Ascending aorta (tissue), 2 donors: Measurements from ENCODE around the gene SLC25A45. TPM values are rescaled to one million over a fixed set of nuclear protein-coding genes. Genes with fewer than 3 reads are reported as not detected.

Source experiments
- DNase-seq, 2 donors: peaks; one replicate each; pipeline ENCODE4 v3.0.0-alpha.2; 2019; ENCODE audit warnings: low spot score in 2 of 2
- H3K27ac ChIP-seq, 2 donors: fragments of 200-600 bp; sonication (generic); one replicate each; pipeline ENCODE4 v1.5.1; 2016 to 2017; ENCODE audit warnings: mild to moderate bottlenecking in 1 of 2
- H3K27me3 ChIP-seq: fragments of 200-600 bp; sonication (generic); one replicate; pipeline ENCODE4 v1.5.1; 2017
- H3K36me3 ChIP-seq, 2 donors: fragments of 200-600 bp; sonication (generic); one replicate each; pipeline ENCODE4 v1.5.1; 2016
- H3K4me1 ChIP-seq, 2 donors: fragments of 200-600 bp; sonication (generic); one replicate each; pipeline ENCODE4 v1.5.1; 2016 to 2017; ENCODE audit warnings: mild to moderate bottlenecking in 1 of 2
- H3K4me3 ChIP-seq, 2 donors: fragments of 200-600 bp; sonication (generic); one replicate each; pipeline ENCODE4 v1.5.1; 2016 to 2017; ENCODE audit warnings: mild to moderate bottlenecking in 1 of 2
- H3K9me3 ChIP-seq, 2 donors: fragments of 200-600 bp; sonication (generic); one replicate each; pipeline ENCODE4 v1.5.1; 2016
- intact Hi-C: fragments of 100-400 bp; cut with DNase I; formaldehyde crosslinking; loops from one replicate; pipeline ENCODE4 v1.15.1; 2023
- total RNA-seq: library from RNA; depleted of rRNA; stranded (reverse); fragments of >200 nt; gene quantifications from one replicate; pipeline ENCODE4 v1.1.0, GENCODE V29; 2016
- TF ChIP-seq, protein P1 (sequence below), 3 experiments: fragments of 200-600 bp in 2 of 3; fragments of 450-650 bp in 1 of 3; sonication (generic) in 2 of 3; IDR thresholded peaks; one replicate each; pipeline ENCODE4 v1.5.1; 2016 to 2019; ENCODE audit warnings: antibody characterized with exemption in 3 of 3, mild to moderate bottlenecking in 1 of 3, moderate library complexity in 1 of 3

The SLC25A45 gene
- total RNA-seq, 1 donor from 2014 or later: 11.4 TPM

DNA sequence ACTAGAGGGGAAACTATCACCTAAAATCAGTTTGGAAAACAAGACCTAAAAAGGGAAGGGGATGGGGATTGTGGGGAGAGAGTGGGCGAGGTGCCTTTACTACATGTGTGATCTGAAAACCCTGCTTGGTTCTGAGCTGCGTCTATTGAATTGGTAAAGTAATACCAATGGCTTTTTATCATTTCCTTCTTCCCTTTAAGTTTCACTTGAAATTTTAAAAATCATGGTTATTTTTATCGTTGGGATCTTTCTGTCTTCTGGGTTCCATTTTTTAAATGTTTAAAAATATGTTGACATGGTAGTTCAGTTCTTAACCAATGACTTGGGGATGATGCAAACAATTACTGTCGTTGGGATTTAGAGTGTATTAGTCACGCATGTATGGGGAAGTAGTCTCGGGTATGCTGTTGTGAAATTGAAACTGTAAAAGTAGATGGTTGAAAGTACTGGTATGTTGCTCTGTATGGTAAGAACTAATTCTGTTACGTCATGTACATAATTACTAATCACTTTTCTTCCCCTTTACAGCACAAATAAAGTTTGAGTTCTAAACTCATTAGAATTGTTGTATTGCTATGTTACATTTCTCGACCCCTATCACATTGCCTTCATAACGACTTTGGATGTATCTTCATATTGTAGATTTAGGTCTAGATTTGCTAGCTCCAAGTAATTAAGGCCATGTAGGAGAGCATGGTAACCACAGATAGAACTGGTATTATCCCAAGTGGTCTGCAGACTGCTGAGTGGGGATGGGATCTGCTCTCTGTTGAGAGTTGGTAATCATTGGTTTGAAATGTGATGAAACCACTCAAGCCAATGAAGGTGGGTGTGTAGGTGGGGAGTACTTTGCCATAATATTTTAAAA, 43.8 kb upstream of the SLC25A45 start:
- Histone ChIP-seq H3K9me3 (no peaks in the 10 kb centered on the region), H3K27ac (peak overlapping the region; percentile 97 to 99), H3K27me3 (no peaks in the 10 kb centered on the region), H3K4me1 (peaks cover 4 to 14% of the 10 kb centered on the region in 2 donors), H3K36me3 (peaks cover 37 to 56% of the 10 kb centered on the region in 2 donors), H3K4me3 (peak overlapping the region; percentile 56 to 80)
- DNase-seq: peak in 1 of 2 donors; percentile 54
- intact Hi-C loops: no loop called here
- TF ChIP-seq, protein P1, sequence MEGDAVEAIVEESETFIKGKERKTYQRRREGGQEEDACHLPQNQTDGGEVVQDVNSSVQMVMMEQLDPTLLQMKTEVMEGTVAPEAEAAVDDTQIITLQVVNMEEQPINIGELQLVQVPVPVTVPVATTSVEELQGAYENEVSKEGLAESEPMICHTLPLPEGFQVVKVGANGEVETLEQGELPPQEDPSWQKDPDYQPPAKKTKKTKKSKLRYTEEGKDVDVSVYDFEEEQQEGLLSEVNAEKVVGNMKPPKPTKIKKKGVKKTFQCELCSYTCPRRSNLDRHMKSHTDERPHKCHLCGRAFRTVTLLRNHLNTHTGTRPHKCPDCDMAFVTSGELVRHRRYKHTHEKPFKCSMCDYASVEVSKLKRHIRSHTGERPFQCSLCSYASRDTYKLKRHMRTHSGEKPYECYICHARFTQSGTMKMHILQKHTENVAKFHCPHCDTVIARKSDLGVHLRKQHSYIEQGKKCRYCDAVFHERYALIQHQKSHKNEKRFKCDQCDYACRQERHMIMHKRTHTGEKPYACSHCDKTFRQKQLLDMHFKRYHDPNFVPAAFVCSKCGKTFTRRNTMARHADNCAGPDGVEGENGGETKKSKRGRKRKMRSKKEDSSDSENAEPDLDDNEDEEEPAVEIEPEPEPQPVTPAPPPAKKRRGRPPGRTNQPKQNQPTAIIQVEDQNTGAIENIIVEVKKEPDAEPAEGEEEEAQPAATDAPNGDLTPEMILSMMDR (IDR thresholded peaks at IDR 0.05): no peak

DNA sequence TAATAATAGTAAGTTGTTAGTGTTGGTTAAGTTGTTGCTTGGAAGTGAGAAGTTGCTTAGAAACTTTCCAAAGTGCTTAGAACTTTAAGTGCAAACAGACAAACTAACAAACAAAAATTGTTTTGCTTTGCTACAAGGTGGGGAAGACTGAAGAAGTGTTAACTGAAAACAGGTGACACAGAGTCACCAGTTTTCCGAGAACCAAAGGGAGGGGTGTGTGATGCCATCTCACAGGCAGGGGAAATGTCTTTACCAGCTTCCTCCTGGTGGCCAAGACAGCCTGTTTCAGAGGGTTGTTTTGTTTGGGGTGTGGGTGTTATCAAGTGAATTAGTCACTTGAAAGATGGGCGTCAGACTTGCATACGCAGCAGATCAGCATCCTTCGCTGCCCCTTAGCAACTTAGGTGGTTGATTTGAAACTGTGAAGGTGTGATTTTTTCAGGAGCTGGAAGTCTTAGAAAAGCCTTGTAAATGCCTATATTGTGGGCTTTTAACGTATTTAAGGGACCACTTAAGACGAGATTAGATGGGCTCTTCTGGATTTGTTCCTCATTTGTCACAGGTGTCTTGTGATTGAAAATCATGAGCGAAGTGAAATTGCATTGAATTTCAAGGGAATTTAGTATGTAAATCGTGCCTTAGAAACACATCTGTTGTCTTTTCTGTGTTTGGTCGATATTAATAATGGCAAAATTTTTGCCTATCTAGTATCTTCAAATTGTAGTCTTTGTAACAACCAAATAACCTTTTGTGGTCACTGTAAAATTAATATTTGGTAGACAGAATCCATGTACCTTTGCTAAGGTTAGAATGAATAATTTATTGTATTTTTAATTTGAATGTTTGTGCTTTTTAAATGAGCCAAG, 42.9 kb upstream of the SLC25A45 start:
- intact Hi-C loops: no loop called here

DNA sequence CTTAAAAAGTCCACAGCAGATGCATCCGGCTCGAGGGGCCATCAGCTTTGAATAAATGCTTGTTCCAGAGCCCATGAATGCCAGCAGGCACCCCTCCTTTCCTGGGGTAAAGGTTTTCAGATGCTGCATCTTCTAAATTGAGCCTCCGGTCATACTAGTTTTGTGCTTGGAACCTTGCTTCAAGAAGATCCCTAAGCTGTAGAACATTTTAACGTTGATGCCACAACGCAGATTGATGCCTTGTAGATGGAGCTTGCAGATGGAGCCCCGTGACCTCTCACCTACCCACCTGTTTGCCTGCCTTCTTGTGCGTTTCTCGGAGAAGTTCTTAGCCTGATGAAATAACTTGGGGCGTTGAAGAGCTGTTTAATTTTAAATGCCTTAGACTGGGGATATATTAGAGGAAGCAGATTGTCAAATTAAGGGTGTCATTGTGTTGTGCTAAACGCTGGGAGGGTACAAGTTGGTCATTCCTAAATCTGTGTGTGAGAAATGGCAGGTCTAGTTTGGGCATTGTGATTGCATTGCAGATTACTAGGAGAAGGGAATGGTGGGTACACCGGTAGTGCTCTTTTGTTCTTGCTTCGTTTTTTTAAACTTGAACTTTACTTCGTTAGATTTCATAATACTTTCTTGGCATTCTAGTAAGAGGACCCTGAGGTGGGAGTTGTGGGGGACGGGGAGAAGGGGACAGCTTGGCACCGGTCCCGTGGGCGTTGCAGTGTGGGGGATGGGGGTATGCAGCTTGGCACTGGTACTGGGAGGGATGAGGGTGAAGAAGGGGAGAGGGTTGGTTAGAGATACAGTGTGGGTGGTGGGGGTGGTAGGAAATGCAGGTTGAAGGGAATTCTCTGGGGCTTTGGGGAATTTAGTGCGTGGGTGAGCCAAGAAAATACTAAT, 42.0 kb upstream of the SLC25A45 start:
- Histone ChIP-seq H3K9me3 (no peaks in the 10 kb centered on the region), H3K27ac (peak overlapping the region; percentile 97 to 99), H3K4me1 (peaks cover 10 to 15% of the 10 kb centered on the region in 2 donors), H3K4me3 (peak overlapping the region; percentile 56 to 80), H3K27me3 (no peaks in the 10 kb centered on the region), H3K36me3 (peaks cover 37 to 52% of the 10 kb centered on the region in 2 donors)
- TF ChIP-seq, protein P1 (IDR thresholded peaks at IDR 0.05): no peak
- peak in 1 of 2 donors; percentile 72 for DNase-seq
- intact Hi-C loops: no loop called here

More for the DNA sequence above, 42.9 kb upstream of the SLC25A45 start:
- no peaks in the 10 kb centered on the region for H3K27me3 ChIP-seq
- peak in 1 of 2 donors; percentile 77 for DNase-seq
- H3K4me3 ChIP-seq: peak overlapping the region; percentile 56 to 80
- peaks cover 9 to 11% of the 10 kb centered on the region in 2 donors for H3K4me1 ChIP-seq
- peak overlapping the region; percentile 97 to 99 for H3K27ac ChIP-seq
- TF ChIP-seq, protein P1 (IDR thresholded peaks at IDR 0.05): peak in 1 of 3 experiments; percentile 8
- H3K36me3 ChIP-seq: peaks cover 37 to 53% of the 10 kb centered on the region in 2 donors
- H3K9me3 ChIP-seq: no peaks in the 10 kb centered on the region

DNA sequence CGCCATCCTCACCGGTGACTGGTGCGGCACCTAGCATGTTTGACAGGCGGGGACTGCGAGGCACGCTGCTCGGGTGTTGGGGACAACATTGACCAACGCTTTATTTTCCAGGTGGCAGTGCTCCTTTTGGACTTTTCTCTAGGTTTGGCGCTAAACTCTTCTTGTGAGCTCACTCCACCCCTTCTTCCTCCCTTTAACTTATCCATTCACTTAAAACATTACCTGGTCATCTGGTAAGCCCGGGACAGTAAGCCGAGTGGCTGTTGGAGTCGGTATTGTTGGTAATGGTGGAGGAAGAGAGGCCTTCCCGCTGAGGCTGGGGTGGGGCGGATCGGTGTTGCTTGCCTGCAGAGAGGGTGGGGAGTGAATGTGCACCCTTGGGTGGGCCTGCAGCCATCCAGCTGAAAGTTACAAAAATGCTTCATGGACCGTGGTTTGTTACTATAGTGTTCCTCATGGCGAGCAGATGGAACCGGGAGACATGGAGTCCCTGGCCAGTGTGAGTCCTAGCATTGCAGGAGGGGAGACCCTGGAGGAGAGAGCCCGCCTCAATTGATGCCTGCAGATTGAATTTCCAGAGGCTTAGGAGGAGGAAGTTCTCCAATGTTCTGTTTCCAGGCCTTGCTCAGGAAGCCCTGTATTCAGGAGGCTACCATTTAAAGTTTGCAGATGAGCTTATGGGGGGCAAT, 41.2 kb upstream of the SLC25A45 start:
- no peaks in the 10 kb centered on the region for H3K9me3 ChIP-seq
- TF ChIP-seq, protein P1 (IDR thresholded peaks at IDR 0.05): no peak
- DNase-seq: peak; percentile 8 to 64
- no peaks in the 10 kb centered on the region for H3K27me3 ChIP-seq
- H3K4me1 ChIP-seq: peaks cover 15 to 18% of the 10 kb centered on the region in 2 donors
- H3K4me3 ChIP-seq: peak overlapping the region; percentile 56 to 80
- H3K36me3 ChIP-seq: peaks cover 37 to 47% of the 10 kb centered on the region in 2 donors
- peak overlapping the region; percentile 97 to 99 for H3K27ac ChIP-seq
- intact Hi-C loops: loop anchor here (2.0 kb wide), 1 partner anchor 75 kb away; the partner anchor contains the start of gene MALAT1
